Measurements from ENCODE around the gene DNM3. TPM values are rescaled to one million over a fixed set of nuclear protein-coding genes. Genes with fewer than 3 reads are reported as not detected.
A peak's percentile ranks its signal among the peaks of the same experiment; 100 is the strongest.

Gene DNM3
- total and polyA plus RNA-seq, 10 of the 15 experiments (the other 5 are each of a cell fraction or from before 2014, with no cell fraction given) = 0.03 to 1.5 (median 0.08) TPM; not detected in 3

- ATAC-seq = peak; percentile 95
- peak; percentile 54 for DNase-seq (ENCODE audit: low read depth, low spot score)
- Histone ChIP-seq H3K4me3 (no peak overlapping the region), H3K4me1 (ENCODE audit: control insufficient read depth, insufficient read depth, low read length) (no peaks in the 10 kb centered on the region), H3K36me3 (ENCODE audit: control insufficient read depth in 2 of 2, insufficient read depth in 2 of 2, low read length in 1 of 2) (no peaks in the 10 kb centered on the region), H3K27ac (ENCODE audit: control insufficient read depth, insufficient read depth) (no peak overlapping the region), H4K20me1 (ENCODE audit: control insufficient read depth, insufficient read depth) (no peaks in the 10 kb centered on the region), H3K79me2 (ENCODE audit: control insufficient read depth, insufficient read depth, low read length) (no peaks in the 10 kb centered on the region), H3K9ac (ENCODE audit: control insufficient read depth, insufficient read depth, low read length) (no peak overlapping the region), H3K27me3 (replicated peaks in 1 of 2; ENCODE audit: control insufficient read depth in 2 of 2, insufficient read depth in 2 of 2, low read length in 1 of 2) (no peaks in the 10 kb centered on the region), H3K9me3 (replicated peaks; ENCODE audit: control insufficient read depth, insufficient read depth, low read length) (no peaks in the 10 kb centered on the region; the same call in 2 of the 3 replicates), H2AFZ (ENCODE audit: control insufficient read depth, low read depth, low read length) (no peak overlapping the region), H3K4me2 (ENCODE audit: control insufficient read depth, insufficient read depth) (no peak overlapping the region)
- SMC1A ChIA-PET (ENCODE audit: uncharacterized antibody, unreplicated experiment) = interaction anchor here (0.5 to 6.1 kb wide), 22 partner anchors 9 to 397 kb away, joined by 3 to 39 read pairs (median 3); no protein-coding TSS in a partner anchor
- no TSS peak for BruUV-seq (replicated peaks)
- intact Hi-C loops (cut with micrococcal nuclease; ENCODE audit: unreplicated experiment) = loop anchor here (2.0 kb wide), 2 partner anchors 47 to 265 kb away; no protein-coding TSS in a partner anchor
- POLR2A ChIA-PET = no interaction called here
- CTCF ChIA-PET = interaction anchor here (0.6 to 4.3 kb wide), 24 partner anchors 8 to 296 kb away, joined by 3 to 27 read pairs (median 4); partner anchors contain the start of gene C1orf105
- WGBS (ENCODE audit: insufficient coverage, insufficient replicate concordance, low lambda C conversion rate, missing lambda C conversion rate) = 18% methylated on average over 2 of the region's 2 CpGs
- in situ Hi-C loops (cut with MboI) = no loop called here
- FAIRE-seq = peak; percentile 59
- RAD21 ChIA-PET (ENCODE audit: unreplicated experiment) = interaction anchor here (0.7 to 4.3 kb wide), 11 partner anchors 32 to 265 kb away, joined by 3 to 24 read pairs (median 3); no protein-coding TSS in a partner anchor
- TF ChIP-seq ZNF24 (IDR thresholded peaks at IDR 0.05) = 0 out of 2 replicates have a peak, but pooled peaks have one; percentile 44
- peak; percentile 15 to 33; a peak in 1 of 4 replicates for TF ChIP-seq EP300 (IDR thresholded peaks at IDR 0.05; ENCODE audit: borderline replicate concordance in 1 of 2, control insufficient read depth in 1 of 2, low read depth in 2 of 2, low read length in 2 of 2)
- TF ChIP-seq DPF2 (IDR thresholded peaks at IDR 0.05) = 0 out of 2 replicates have a peak, but pooled peaks have one; percentile 38
- TF ChIP-seq ATF7 (IDR thresholded peaks at IDR 0.05; ENCODE audit: low read depth) = peak; percentile 66
- TF ChIP-seq MEF2B (IDR thresholded peaks at IDR 0.05; ENCODE audit: partially characterized antibody, poor library complexity, severe bottlenecking) = peak; percentile 14
- TF ChIP-seq BHLHE40 (IDR thresholded peaks at IDR 0.05; ENCODE audit: borderline replicate concordance in 1 of 2, low read depth in 2 of 2, low read length in 1 of 2) = 0 out of 4 replicates have a peak, but pooled peaks of 1 of the 2 experiments have one; percentile 14
- peak; percentile 99 for TF ChIP-seq MTA2 (IDR thresholded peaks at IDR 0.05; ENCODE audit: low read depth)
- TF ChIP-seq ZNF687 (IDR thresholded peaks at IDR 0.05) = 0 out of 2 replicates have a peak, but pooled peaks have one; percentile 36
- TF ChIP-seq BCL3 (IDR thresholded peaks at IDR 0.05; ENCODE audit: borderline replicate concordance, insufficient read depth, low read depth, low read length, poor library complexity, severe bottlenecking) = no peak
- TF ChIP-seq IKZF2 (IDR thresholded peaks at IDR 0.05) = peak in 1 of 2 experiments; percentile 22; a peak in 2 of 4 replicates
- TF ChIP-seq PAX5 (IDR thresholded peaks at IDR 0.05; ENCODE audit: borderline replicate concordance, low read depth, low read length) = no peak
- TF ChIP-seq IKZF1 (conservative IDR thresholded peaks at IDR 0.05) = no peak
- peak; percentile 86; the same call in 1 of the 2 replicates for TF ChIP-seq BCL11A (IDR thresholded peaks at IDR 0.05; ENCODE audit: low read depth, low read length)
- no peak for TF ChIP-seq HSF1 (IDR thresholded peaks at IDR 0.05; ENCODE audit: low read depth, low read length)
These were observed 292.9 kb downstream of the DNM3 start for GRCh38 chr1:172134087-172134731.

Data from GM12878 (cell line).